Activated B cell treated with CpG ODN at 0.5 μM for 24 hours (primary cell): ENCODE measurements around the gene LYRM4. TPM values are rescaled to one million over a fixed set of nuclear protein-coding genes. Genes with fewer than 3 reads are reported as not detected.

Experiments used
- ATAC-seq: fragments of 200-7000 bp; cut with Tn5 transposase; one replicate; pipeline ENCODE4 v1.10.0; 2021; ENCODE audit warnings: low read depth, mild to moderate bottlenecking, moderate library complexity
- CTCF ChIA-PET: fragments of 350-600 bp; sonication (Branson Sonifier 250); formaldehyde crosslinking; loops from one replicate; lab custom pipeline; 2021; ENCODE audit warnings: antibody characterized with exemption; lab: Charles Lee
- POLR2A ChIA-PET: fragments of 350-600 bp; sonication (Branson Sonifier 250); formaldehyde crosslinking; loops from one replicate; lab custom pipeline; 2021; ENCODE audit warnings: antibody characterized with exemption; lab: Charles Lee
- DNase-seq: peaks from one replicate; pipeline ENCODE4 v3.0.0; 2022
- H3K27ac Mint-ChIP-seq: one replicate; pipeline ENCODE4 v1.8.0; 2020; ENCODE audit warnings: mixed read lengths
- H3K27me3 Mint-ChIP-seq: one replicate; pipeline ENCODE4 v1.8.0; 2021; ENCODE audit warnings: mixed read lengths
- H3K36me3 Mint-ChIP-seq: one replicate; pipeline ENCODE4 v1.8.0; 2021; ENCODE audit warnings: low read depth, mixed read lengths
- H3K4me1 Mint-ChIP-seq: one replicate; pipeline ENCODE4 v1.8.0; 2021; ENCODE audit warnings: mixed read lengths
- H3K4me3 Mint-ChIP-seq: one replicate; pipeline ENCODE4 v1.8.0; 2020; ENCODE audit warnings: mild to moderate bottlenecking, mixed read lengths
- H3K9me3 Mint-ChIP-seq: one replicate; pipeline ENCODE4 v1.8.0; 2020; ENCODE audit warnings: mixed read lengths
- CTCF ChIP-seq: fragments of 200-600 bp; IDR thresholded peaks from one replicate; pipeline ENCODE4 v1.8.0; 2022; ENCODE audit warnings: antibody characterized with exemption, mild to moderate bottlenecking
- intact Hi-C: fragments of 100-400 bp; cut with micrococcal nuclease; formaldehyde crosslinking; loops from one replicate; pipeline ENCODE4 v1.15.1; 2024
- total RNA-seq: library from RNA; stranded (reverse); gene quantifications from 2 replicates; pipeline ENCODE4 v1.2.3, GENCODE V29; 2022

Gene LYRM4
- total RNA-seq, 1 donor from 2014 or later, result 51.2 TPM

- intact Hi-C loops, result no loop called here
Measured at GRCh38 chr6:5271926-5272325, 11.2 kb upstream of the LYRM4 start.

GRCh38 chr6:5270093-5270680 lies 9.4 kb upstream of the LYRM4 start:
- DNase-seq (no peak), ATAC-seq (no peak)
- Mint-ChIP-seq H3K9me3 (no peaks in the 10 kb centered on the region), H3K36me3 (peaks cover 39% of the 10 kb centered on the region), H3K4me1 (peaks cover 14% of the 10 kb centered on the region), H3K4me3 (no peak overlapping the region), H3K27ac (no peak overlapping the region), H3K27me3 (no peaks in the 10 kb centered on the region)
- POLR2A ChIA-PET, result interaction anchor here (1.4 kb wide), 1 partner anchor 33 kb away, joined by 5 read pairs; no protein-coding TSS in a partner anchor
- intact Hi-C loops, result no loop called here
- CTCF ChIA-PET, result no interaction called here
- TF ChIP-seq CTCF, result no peak

More at GRCh38 chr6:5271926-5272325, 11.2 kb upstream of the LYRM4 start:
- H3K27ac Mint-ChIP-seq, result no peak overlapping the region
- H3K4me3 Mint-ChIP-seq, result no peak overlapping the region
- ChIA-PET CTCF (interaction anchor here (1.4 kb wide), 1 partner anchor 31 kb away, joined by 5 read pairs; no protein-coding TSS in a partner anchor), POLR2A (no interaction called here)
- H3K9me3 Mint-ChIP-seq, result no peaks in the 10 kb centered on the region
- no peak for TF ChIP-seq CTCF
- no peak for ATAC-seq
- peaks cover 18% of the 10 kb centered on the region for H3K4me1 Mint-ChIP-seq
- H3K27me3 Mint-ChIP-seq, result no peaks in the 10 kb centered on the region
- no peak for DNase-seq
- peaks cover 37% of the 10 kb centered on the region for H3K36me3 Mint-ChIP-seq

- ATAC-seq (no peak), DNase-seq (no peak)
- peaks cover 27% of the 10 kb centered on the region for H3K36me3 Mint-ChIP-seq
- no peaks in the 10 kb centered on the region for H3K27me3 Mint-ChIP-seq
- ChIA-PET POLR2A (interaction anchor here (0.9 to 2.0 kb wide), 2 partner anchors 11 to 12 kb away, joined by 3 to 6 read pairs; no protein-coding TSS in a partner anchor), CTCF (interaction anchor here (0.7 to 2.8 kb wide), 2 partner anchors 37 to 137 kb away, joined by 5 to 13 read pairs; no protein-coding TSS in a partner anchor)
- H3K27ac Mint-ChIP-seq, result no peak overlapping the region
- intact Hi-C loops, result no loop called here
- H3K4me1 Mint-ChIP-seq, result peaks cover 15% of the 10 kb centered on the region
- no peak overlapping the region for H3K4me3 Mint-ChIP-seq
- no peaks in the 10 kb centered on the region for H3K9me3 Mint-ChIP-seq
- no peak for TF ChIP-seq CTCF
Measured at GRCh38 chr6:5266423-5266822, 5.7 kb upstream of the LYRM4 start.

- Mint-ChIP-seq H3K4me1 (peaks cover 30% of the 10 kb centered on the region), H3K27me3 (no peaks in the 10 kb centered on the region), H3K27ac (peak overlapping the region; percentile 100), H3K4me3 (peak overlapping the region; percentile 98), H3K9me3 (no peaks in the 10 kb centered on the region), H3K36me3 (peaks cover 22% of the 10 kb centered on the region)
- intact Hi-C loops, result loop anchor here (1.0 to 5.0 kb wide), 8 partner anchors 17 to 1905 kb away; partner anchors contain the start of gene CDYL
- ChIA-PET POLR2A (interaction anchor here (0.7 to 2.8 kb wide), 11 partner anchors 9 to 258 kb away, joined by 3 to 37 read pairs (median 4); partner anchors contain the start of gene RPP40), CTCF (interaction anchor here (1.6 kb wide), 1 partner anchor 42 kb away, joined by 10 read pairs; no protein-coding TSS in a partner anchor)
- DNase-seq (no peak), ATAC-seq (no peak)
- no peak for TF ChIP-seq CTCF
Measured at GRCh38 chr6:5261545-5262109, 877 bp upstream of the LYRM4 start.

- Mint-ChIP-seq H3K27me3 (no peaks in the 10 kb centered on the region), H3K36me3 (peaks cover 18% of the 10 kb centered on the region), H3K9me3 (no peaks in the 10 kb centered on the region), H3K4me1 (peaks cover 25% of the 10 kb centered on the region), H3K27ac (peak overlapping the region; percentile 97), H3K4me3 (peak overlapping the region; percentile 98)
- ChIA-PET POLR2A (interaction anchor here (0.6 to 2.8 kb wide), 12 partner anchors 7 to 1125 kb away, joined by 3 to 37 read pairs (median 4); partner anchors contain the start of gene ECI2), CTCF (interaction anchor here (1.1 kb wide), 1 partner anchor 43 kb away, joined by 7 read pairs; no protein-coding TSS in a partner anchor)
- DNase-seq, result no peak
- intact Hi-C loops, result loop anchor here (1.0 to 5.0 kb wide), 8 partner anchors 43 to 1903 kb away; partner anchors contain the start of gene CDYL
- peak; percentile 66 for ATAC-seq
- TF ChIP-seq CTCF, result no peak
Measured at GRCh38 chr6:5260111-5260620, 584 bp downstream of the LYRM4 start.
